Left ventricle myocardium inferior (tissue), 1 donor: Measurements from ENCODE around the gene SPNS3. TPM values are rescaled to one million over a fixed set of nuclear protein-coding genes. Genes with fewer than 3 reads are reported as not detected.

ENCODE experiments used
- DNase-seq: peaks from one replicate; pipeline ENCODE4 v3.0.0-alpha.2; 2020
- H3K27ac ChIP-seq: fragments of 200-600 bp; replicated peaks from 2 replicates; pipeline ENCODE4 v1.8.0; 2021
- H3K27me3 ChIP-seq: fragments of 200-600 bp; 2 replicates; pipeline ENCODE4 v1.8.0; 2021; ENCODE audit warnings: low read depth
- H3K36me3 ChIP-seq: fragments of 200-600 bp; 2 replicates; pipeline ENCODE4 v1.8.0; 2021
- H3K4me1 ChIP-seq: fragments of 200-600 bp; 2 replicates; pipeline ENCODE4 v1.8.0; 2021
- H3K4me3 ChIP-seq: fragments of 200-600 bp; 2 replicates; pipeline ENCODE4 v1.8.0; 2021; ENCODE audit warnings: mild to moderate bottlenecking, moderate library complexity
- H3K9me3 ChIP-seq: fragments of 200-600 bp; replicated peaks from 2 replicates; pipeline ENCODE4 v1.8.0; 2021
- intact Hi-C: fragments of 100-400 bp; cut with micrococcal nuclease; formaldehyde crosslinking; loops from one replicate; pipeline ENCODE4 v1.11.0; 2022
- total RNA-seq: library from RNA; stranded (reverse); fragmentation: NEBNext Ultra II Directional; extraction: Animal tissue kit (Norgen Biotek cat#: 25700); gene quantifications from one replicate; pipeline ENCODE4 v1.2.1, GENCODE V29; 2021
- TF ChIP-seq, protein P1 (sequence below): fragments of 200-600 bp; IDR thresholded peaks from 2 replicates; pipeline ENCODE4 v1.8.0; 2021; ENCODE audit warnings: antibody characterized with exemption, mild to moderate bottlenecking, borderline replicate concordance
- donor health status: DM: no; HTN: yes; CAD: no; lungs with severe emphysema.

Gene SPNS3
- total RNA-seq, 1 donor from 2014 or later: 1.7 TPM

DNA sequence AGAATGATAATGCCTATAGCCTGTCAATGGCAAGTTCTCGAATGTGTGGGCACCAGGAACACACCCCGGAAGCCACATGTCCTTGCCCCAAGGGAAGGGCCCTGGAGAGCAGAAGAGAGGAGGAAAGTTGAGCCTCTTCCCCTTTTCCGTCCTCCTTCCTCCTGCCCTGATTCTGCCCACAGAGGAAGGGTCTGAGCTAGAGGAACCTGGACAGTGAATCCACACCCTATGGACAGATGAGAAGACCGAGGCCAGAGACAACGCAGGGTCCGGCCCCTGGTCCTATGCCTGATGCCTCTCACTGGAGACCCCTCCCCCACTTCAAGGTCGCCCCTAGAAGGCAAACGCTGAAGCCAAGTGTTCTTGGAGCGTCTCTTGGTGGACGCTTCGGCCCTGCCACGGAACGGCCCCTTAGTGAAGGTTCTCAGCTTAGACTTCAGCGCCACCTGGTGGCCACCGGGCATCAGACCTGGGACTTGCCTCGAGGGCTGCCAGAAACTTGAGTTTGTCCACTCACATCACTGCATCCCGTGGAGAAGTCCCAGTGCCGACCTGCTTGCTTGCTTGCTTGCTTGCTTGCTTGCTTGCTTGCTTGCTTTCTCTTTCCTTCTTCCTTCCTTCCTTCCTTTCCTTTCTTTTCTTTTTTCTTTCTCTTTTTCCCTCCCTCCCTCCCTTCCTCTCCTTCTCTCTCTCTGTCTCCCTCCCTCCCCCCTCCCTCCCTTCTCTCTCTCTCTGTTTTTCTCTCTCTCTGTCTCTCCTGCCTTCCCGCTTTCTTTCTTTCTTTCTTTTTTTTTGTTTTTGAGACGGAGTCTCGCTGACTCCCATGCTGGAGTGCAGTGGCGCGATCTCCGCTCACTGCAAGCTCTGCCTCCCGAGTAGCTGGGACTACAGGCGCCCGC, 20.6 kb upstream of the SPNS3 start:
- Histone ChIP-seq H3K4me3 (no peak overlapping the region), H3K27me3 (no peaks in the 10 kb centered on the region), H3K27ac (no peak overlapping the region), H3K9me3 (no peaks in the 10 kb centered on the region), H3K36me3 (no peaks in the 10 kb centered on the region), H3K4me1 (peaks cover 6% of the 10 kb centered on the region)
- TF ChIP-seq, protein P1, sequence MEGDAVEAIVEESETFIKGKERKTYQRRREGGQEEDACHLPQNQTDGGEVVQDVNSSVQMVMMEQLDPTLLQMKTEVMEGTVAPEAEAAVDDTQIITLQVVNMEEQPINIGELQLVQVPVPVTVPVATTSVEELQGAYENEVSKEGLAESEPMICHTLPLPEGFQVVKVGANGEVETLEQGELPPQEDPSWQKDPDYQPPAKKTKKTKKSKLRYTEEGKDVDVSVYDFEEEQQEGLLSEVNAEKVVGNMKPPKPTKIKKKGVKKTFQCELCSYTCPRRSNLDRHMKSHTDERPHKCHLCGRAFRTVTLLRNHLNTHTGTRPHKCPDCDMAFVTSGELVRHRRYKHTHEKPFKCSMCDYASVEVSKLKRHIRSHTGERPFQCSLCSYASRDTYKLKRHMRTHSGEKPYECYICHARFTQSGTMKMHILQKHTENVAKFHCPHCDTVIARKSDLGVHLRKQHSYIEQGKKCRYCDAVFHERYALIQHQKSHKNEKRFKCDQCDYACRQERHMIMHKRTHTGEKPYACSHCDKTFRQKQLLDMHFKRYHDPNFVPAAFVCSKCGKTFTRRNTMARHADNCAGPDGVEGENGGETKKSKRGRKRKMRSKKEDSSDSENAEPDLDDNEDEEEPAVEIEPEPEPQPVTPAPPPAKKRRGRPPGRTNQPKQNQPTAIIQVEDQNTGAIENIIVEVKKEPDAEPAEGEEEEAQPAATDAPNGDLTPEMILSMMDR: peak; percentile 89
- intact Hi-C loops: loop anchor here (5.0 kb wide), 1 partner anchor 196 kb away; no protein-coding TSS in a partner anchor
- peak; percentile 91 for DNase-seq

DNA sequence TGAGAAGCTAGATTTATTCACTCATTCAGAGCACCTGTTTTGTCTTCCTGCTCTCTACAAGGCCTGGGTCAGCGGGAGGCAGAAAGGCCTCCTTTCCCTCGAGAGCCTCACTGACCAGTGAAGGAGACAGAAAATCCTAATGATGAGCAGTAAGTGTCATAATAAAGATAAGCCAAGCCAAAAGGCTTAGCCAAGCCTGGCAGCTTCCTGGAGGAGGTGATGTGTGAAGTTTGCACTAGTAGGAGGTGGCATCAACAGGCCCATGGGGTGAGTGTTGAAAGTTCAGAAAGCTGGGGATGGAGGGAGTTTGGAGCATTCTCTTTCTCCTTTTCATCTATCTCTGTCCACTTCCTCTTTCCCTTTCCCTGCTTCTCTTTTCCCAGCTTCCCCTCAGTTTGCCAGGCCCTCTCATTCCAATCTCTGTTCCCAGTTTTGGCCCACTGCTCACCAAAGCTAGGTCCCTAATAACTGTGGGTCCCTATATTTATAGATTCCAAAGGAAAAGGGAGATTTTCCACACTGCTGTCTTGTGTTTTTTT, 16.5 kb upstream of the SPNS3 start:
- no peaks in the 10 kb centered on the region for H3K36me3 ChIP-seq

DNA sequence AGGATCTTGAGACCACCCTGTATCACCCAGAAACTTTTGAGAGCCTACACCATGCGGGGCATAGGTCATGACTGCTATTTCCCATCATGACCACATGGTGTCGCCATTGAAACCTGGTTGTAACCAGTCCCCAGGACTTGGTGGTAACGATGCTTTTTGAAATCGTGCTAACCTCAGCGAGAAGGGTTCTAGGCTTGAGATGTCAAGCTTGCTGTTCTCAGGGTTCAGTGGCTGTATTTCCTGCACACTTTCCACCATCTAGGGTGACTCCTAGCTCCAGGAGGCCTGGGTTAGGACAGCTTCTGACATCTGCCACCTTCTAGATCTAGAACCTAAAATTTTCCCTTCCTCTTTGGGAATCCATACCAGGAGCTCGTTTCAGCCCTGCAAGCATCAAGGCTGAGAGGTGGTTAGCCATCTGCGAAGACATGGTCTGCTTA, 13.0 kb upstream of the SPNS3 start:
- H3K36me3 ChIP-seq: no peaks in the 10 kb centered on the region
- H3K27ac ChIP-seq: no peak overlapping the region
- no peaks in the 10 kb centered on the region for H3K27me3 ChIP-seq
- TF ChIP-seq, protein P1: peak; percentile 87
- intact Hi-C loops: no loop called here
- H3K9me3 ChIP-seq: peaks cover 4% of the 10 kb centered on the region
- DNase-seq: no peak
- H3K4me3 ChIP-seq: no peak overlapping the region
- peaks cover 5% of the 10 kb centered on the region for H3K4me1 ChIP-seq

More for the DNA sequence above, 16.5 kb upstream of the SPNS3 start:
- Histone ChIP-seq H3K9me3 (no peaks in the 10 kb centered on the region), H3K4me3 (no peak overlapping the region), H3K4me1 (peaks cover 11% of the 10 kb centered on the region), H3K27me3 (no peaks in the 10 kb centered on the region), H3K27ac (no peak overlapping the region)
- TF ChIP-seq, protein P1: no peak
- intact Hi-C loops: no loop called here
- DNase-seq: no peak

DNA sequence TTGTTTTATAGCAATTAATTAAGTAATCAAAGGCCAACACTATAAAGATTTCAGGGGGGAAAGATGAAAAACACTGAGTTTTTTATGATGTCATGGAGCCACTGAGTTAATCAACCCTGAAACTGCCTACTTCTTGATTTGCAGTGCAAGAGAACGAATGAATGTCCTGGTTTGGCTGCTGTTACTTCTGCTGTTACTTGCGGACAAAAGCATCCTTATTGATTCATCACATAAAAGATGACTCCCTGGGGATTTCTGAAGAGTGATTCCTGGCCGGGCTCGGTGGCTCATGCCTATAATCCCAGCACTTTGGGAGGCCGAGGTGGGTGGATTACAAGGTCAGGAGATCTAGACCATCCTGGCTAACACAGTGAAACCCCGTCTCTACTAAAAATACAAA, 10.9 kb upstream of the SPNS3 start:
- Histone ChIP-seq H3K4me3 (no peak overlapping the region), H3K36me3 (no peaks in the 10 kb centered on the region), H3K27ac (no peak overlapping the region), H3K27me3 (no peaks in the 10 kb centered on the region), H3K4me1 (peaks cover 5% of the 10 kb centered on the region), H3K9me3 (peaks cover 4% of the 10 kb centered on the region)
- intact Hi-C loops: no loop called here
- no peak for DNase-seq
- TF ChIP-seq, protein P1: no peak

DNA sequence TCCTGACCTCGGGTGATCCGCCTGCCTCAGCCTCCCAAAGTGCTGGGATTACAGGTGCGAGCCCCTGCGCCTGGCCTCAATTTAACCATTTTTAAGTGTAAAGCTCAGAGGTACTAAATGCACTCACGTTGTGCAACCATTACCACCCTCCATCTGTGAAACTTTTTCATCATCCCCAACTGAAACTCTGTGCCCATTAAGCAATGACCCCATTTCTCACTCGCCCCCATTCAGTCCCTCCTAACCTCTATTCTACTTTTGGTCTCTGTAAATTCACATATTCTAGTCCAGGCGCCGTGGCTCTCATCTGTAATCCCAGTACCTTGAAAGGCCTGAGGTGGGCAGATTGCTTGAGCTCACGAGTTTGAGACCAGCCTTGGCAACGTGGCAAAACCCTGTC, 8.3 kb upstream of the SPNS3 start:
- Histone ChIP-seq H3K36me3 (no peaks in the 10 kb centered on the region), H3K27ac (no peak overlapping the region), H3K4me1 (peaks cover 5% of the 10 kb centered on the region), H3K27me3 (no peaks in the 10 kb centered on the region), H3K4me3 (no peak overlapping the region), H3K9me3 (peaks cover 4% of the 10 kb centered on the region)
- TF ChIP-seq, protein P1: no peak
- DNase-seq: no peak
- intact Hi-C loops: no loop called here
